ENCODE data around the gene GULP1. TPM values are rescaled to one million over a fixed set of nuclear protein-coding genes. Genes with fewer than 3 reads are reported as not detected.

The GULP1 gene
- total and polyA plus RNA-seq, 2 donors (not counting 1 experiment from before 2014, with no cell fraction given): 43.5 to 82.4 TPM

GRCh38 chr2:188619146-188619545, 327.5 kb downstream of the GULP1 start:
- no peaks in the 10 kb centered on the region for H3K36me3 ChIP-seq (ENCODE audit: control insufficient read depth, insufficient read depth, low read length)

GRCh38 chr2:188620916-188621315, 329.2 kb downstream of the GULP1 start:
- TF ChIP-seq EZH2 (IDR thresholded peaks at IDR 0.05; ENCODE audit: low read length, missing control alignments): no peak
- TF ChIP-seq CTCF (conservative IDR thresholded peaks at IDR 0.05 in 1 of 2, IDR thresholded peaks at IDR 0.05 in 1 of 2; ENCODE audit: low read depth in 1 of 2, low read length in 2 of 2): no peak
- Histone ChIP-seq H3K27me3 (ENCODE audit: control insufficient read depth, insufficient read depth, low read length) (no peaks in the 10 kb centered on the region), H4K20me1 (ENCODE audit: control insufficient read depth, extremely low read depth, insufficient read depth, low read length) (no peaks in the 10 kb centered on the region), H2AFZ (ENCODE audit: low read length) (no peak overlapping the region), H3K9ac (ENCODE audit: insufficient read depth, low read length) (no peak overlapping the region), H3K27ac (ENCODE audit: insufficient read depth, low read length) (no peak overlapping the region), H3K36me3 (ENCODE audit: control insufficient read depth, insufficient read depth, low read length) (no peaks in the 10 kb centered on the region), H3K9me3 (ENCODE audit: control insufficient read depth, insufficient read depth, low read depth, low read length) (no peaks in the 10 kb centered on the region), H3K79me2 (ENCODE audit: control insufficient read depth, insufficient read depth, low read length) (no peaks in the 10 kb centered on the region), H3K4me1 (ENCODE audit: control insufficient read depth, extremely low read depth, insufficient read depth, low read length) (peaks cover 2% of the 10 kb centered on the region), H3K4me3 (replicated peaks in 1 of 4; ENCODE audit: control extremely low read depth in 1 of 4, insufficient read depth in 1 of 4, low read depth in 3 of 4, low read length in 4 of 4) (no peak overlapping the region), H3K4me2 (ENCODE audit: extremely low read depth, insufficient read depth, low read length) (no peak overlapping the region)
- DNase-seq (ENCODE audit: low read depth in 2 of 2): peak in 1 of 2 donors; percentile 74

More at GRCh38 chr2:188619146-188619545, 327.5 kb downstream of the GULP1 start:
- H3K4me2 ChIP-seq (ENCODE audit: extremely low read depth, insufficient read depth, low read length): no peak overlapping the region
- H3K4me3 ChIP-seq (replicated peaks in 1 of 4; ENCODE audit: control extremely low read depth in 1 of 4, insufficient read depth in 1 of 4, low read depth in 3 of 4, low read length in 4 of 4): no peak overlapping the region
- H4K20me1 ChIP-seq (ENCODE audit: control insufficient read depth, extremely low read depth, insufficient read depth, low read length): no peaks in the 10 kb centered on the region
- no peak for DNase-seq (ENCODE audit: low read depth in 2 of 2)
- TF ChIP-seq CTCF (conservative IDR thresholded peaks at IDR 0.05 in 1 of 2, IDR thresholded peaks at IDR 0.05 in 1 of 2; ENCODE audit: low read depth in 1 of 2, low read length in 2 of 2) (no peak), EZH2 (IDR thresholded peaks at IDR 0.05; ENCODE audit: low read length, missing control alignments) (no peak)
- no peaks in the 10 kb centered on the region for H3K9me3 ChIP-seq (ENCODE audit: control insufficient read depth, insufficient read depth, low read depth, low read length)
- no peaks in the 10 kb centered on the region for H3K79me2 ChIP-seq (ENCODE audit: control insufficient read depth, insufficient read depth, low read length)
- no peaks in the 10 kb centered on the region for H3K4me1 ChIP-seq (ENCODE audit: control insufficient read depth, extremely low read depth, insufficient read depth, low read length)
- no peak overlapping the region for H3K9ac ChIP-seq (ENCODE audit: insufficient read depth, low read length)
- H3K27ac ChIP-seq (ENCODE audit: insufficient read depth, low read length): no peak overlapping the region
- no peaks in the 10 kb centered on the region for H3K27me3 ChIP-seq (ENCODE audit: control insufficient read depth, insufficient read depth, low read length)
- no peak overlapping the region for H2AFZ ChIP-seq (ENCODE audit: low read length)

GRCh38 chr2:188622601-188623260, 331.1 kb downstream of the GULP1 start:
- H3K9ac ChIP-seq (ENCODE audit: insufficient read depth, low read length): no peak overlapping the region
- H3K79me2 ChIP-seq (ENCODE audit: control insufficient read depth, insufficient read depth, low read length): no peaks in the 10 kb centered on the region
- peak in 1 of 2 donors; percentile 26 for DNase-seq (ENCODE audit: low read depth in 2 of 2)
- H3K4me1 ChIP-seq (ENCODE audit: control insufficient read depth, extremely low read depth, insufficient read depth, low read length): peaks cover 2% of the 10 kb centered on the region
- no peak overlapping the region for H3K4me3 ChIP-seq (replicated peaks in 1 of 4; ENCODE audit: control extremely low read depth in 1 of 4, insufficient read depth in 1 of 4, low read depth in 3 of 4, low read length in 4 of 4)
- H3K36me3 ChIP-seq (ENCODE audit: control insufficient read depth, insufficient read depth, low read length): no peaks in the 10 kb centered on the region
- no peaks in the 10 kb centered on the region for H3K9me3 ChIP-seq (ENCODE audit: control insufficient read depth, insufficient read depth, low read depth, low read length)
- H4K20me1 ChIP-seq (ENCODE audit: control insufficient read depth, extremely low read depth, insufficient read depth, low read length): no peaks in the 10 kb centered on the region
- no peak overlapping the region for H2AFZ ChIP-seq (ENCODE audit: low read length)
- H3K27ac ChIP-seq (ENCODE audit: insufficient read depth, low read length): no peak overlapping the region
- TF ChIP-seq EZH2 (IDR thresholded peaks at IDR 0.05; ENCODE audit: low read length, missing control alignments): no peak
- TF ChIP-seq CTCF (conservative IDR thresholded peaks at IDR 0.05 in 1 of 2, IDR thresholded peaks at IDR 0.05 in 1 of 2; ENCODE audit: low read depth in 1 of 2, low read length in 2 of 2): no peak
- H3K4me2 ChIP-seq (ENCODE audit: extremely low read depth, insufficient read depth, low read length): no peak overlapping the region
- H3K27me3 ChIP-seq (ENCODE audit: control insufficient read depth, insufficient read depth, low read length): no peaks in the 10 kb centered on the region
